ENCODE results near the gene STOML2.

The STOML2 gene

GRCh38 chr9:35116898-35117551 is 14.1 kb upstream of the STOML2 start:
- DNase-seq (ENCODE audit: extremely low read depth, low read depth): peak; percentile 95
- TF ChIP-seq CTCF (IDR thresholded peaks at IDR 0.05; ENCODE audit: low read depth, low read length): peak; percentile 96

GRCh38 chr9:35116539-35116897 is 13.6 kb upstream of the STOML2 start:
- no peak for DNase-seq (ENCODE audit: extremely low read depth, low read depth)
- TF ChIP-seq CTCF (IDR thresholded peaks at IDR 0.05; ENCODE audit: low read depth, low read length): no peak

- peak; percentile 90 for DNase-seq (ENCODE audit: extremely low read depth, low read depth)
- TF ChIP-seq CTCF (IDR thresholded peaks at IDR 0.05; ENCODE audit: low read depth, low read length): no peak
Observed at GRCh38 chr9:35115680-35116538, 13.0 kb upstream of the STOML2 start, which contains the start of gene ATOSB. Gene ATOSB (minus strand): TSS chr9:35115862. CDS start chr9:35108274, 7,588 bp downstream.

- no peak; the same call in 1 of the 2 replicates for TF ChIP-seq CTCF (IDR thresholded peaks at IDR 0.05; ENCODE audit: low read depth, low read length)
- no peak for DNase-seq (ENCODE audit: extremely low read depth, low read depth)
Observed at GRCh38 chr9:35114840-35115628, 12.1 kb upstream of the STOML2 start.

GRCh38 chr9:35114113-35114839 is 11.3 kb upstream of the STOML2 start:
- DNase-seq (ENCODE audit: extremely low read depth, low read depth): peak; percentile 93
- TF ChIP-seq CTCF (IDR thresholded peaks at IDR 0.05; ENCODE audit: low read depth, low read length): no peak

- peak; percentile 48 for DNase-seq (ENCODE audit: extremely low read depth, low read depth)
- TF ChIP-seq CTCF (IDR thresholded peaks at IDR 0.05; ENCODE audit: low read depth, low read length): no peak
Observed at GRCh38 chr9:35112257-35113020, 9.5 kb upstream of the STOML2 start.
